ENCODE measurements around the gene INHA. TPM values are rescaled to one million over a fixed set of nuclear protein-coding genes. Genes with fewer than 3 reads are reported as not detected.

The INHA gene
- total RNA-seq, 1 donor from 2014 or later: 0.17 TPM

DNA sequence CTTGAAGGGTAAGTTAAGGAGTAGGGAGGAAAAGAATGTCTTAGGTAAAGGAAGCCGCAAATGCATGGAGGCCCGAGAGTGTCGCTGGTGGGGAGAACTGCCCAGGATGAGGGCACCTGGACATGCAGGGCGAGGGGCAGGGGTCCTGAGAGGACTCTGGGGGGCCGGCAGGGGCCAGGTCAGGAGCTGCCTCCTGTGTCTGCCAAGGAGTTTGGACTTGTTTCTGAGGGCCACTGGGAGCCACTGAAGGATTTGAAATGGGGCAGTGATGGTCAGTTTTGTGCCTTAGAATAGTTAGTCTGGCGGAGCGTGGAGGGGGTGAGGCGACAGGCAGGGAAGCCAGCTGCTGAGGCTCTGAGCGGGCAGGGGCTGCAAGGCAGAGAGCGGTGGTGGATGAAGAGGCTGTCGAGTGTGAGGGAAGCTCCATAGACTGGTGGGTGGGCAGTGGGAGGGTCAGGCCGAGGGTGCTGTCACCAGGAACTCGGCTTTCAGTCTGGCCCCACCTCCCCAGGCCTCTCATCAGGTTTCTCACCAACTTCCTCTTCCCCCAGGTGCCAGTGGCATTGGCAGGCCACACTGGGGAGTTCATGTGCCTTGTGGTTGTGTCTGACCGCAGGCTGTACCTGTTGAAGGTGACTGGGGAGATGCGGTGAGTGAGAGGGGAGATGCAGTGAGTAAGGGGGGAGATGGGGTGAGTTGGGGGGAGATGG, 40.6 kb downstream of the INHA start:
- no peak for DNase-seq (ENCODE audit: low read depth)
- TF ChIP-seq CTCF (conservative IDR thresholded peaks at IDR 0.05; ENCODE audit: low read depth, low read length): no peak
- no peak overlapping the region for H3K4me3 ChIP-seq (ENCODE audit: low read depth, low read length)

DNA sequence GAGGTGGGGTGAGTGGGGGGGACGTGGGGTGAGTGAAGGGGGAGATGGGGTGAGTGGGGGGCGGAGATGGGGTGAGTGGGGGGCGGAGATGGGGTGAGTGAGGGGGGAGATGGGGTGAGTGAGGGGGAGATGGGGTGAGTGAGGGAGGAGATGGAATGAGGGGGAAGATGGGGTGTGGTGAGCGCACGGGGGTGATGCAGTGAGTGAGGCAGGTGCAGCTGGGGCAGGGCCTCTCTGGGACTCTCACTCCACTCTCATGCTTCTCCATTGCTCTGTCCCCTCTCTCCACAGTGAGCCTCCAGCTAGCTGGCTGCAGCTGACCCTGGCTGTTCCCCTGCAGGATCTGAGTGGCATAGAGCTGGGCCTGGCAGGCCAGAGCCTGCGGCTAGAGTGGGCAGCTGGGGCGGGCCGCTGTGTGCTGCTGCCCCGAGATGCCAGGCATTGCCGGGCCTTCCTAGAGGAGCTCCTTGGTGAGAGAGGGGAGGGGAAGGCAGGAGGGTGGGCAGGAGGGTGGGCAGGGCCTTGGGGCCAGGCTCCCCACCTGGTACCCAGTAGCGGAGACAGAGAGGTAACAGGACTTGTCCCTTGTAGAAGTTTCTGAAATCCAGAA, 41.5 kb downstream of the INHA start:
- H3K4me3 ChIP-seq (ENCODE audit: low read depth, low read length): no peak overlapping the region
- no peak for DNase-seq (ENCODE audit: low read depth)
- TF ChIP-seq CTCF (conservative IDR thresholded peaks at IDR 0.05; ENCODE audit: low read depth, low read length): no peak

DNA sequence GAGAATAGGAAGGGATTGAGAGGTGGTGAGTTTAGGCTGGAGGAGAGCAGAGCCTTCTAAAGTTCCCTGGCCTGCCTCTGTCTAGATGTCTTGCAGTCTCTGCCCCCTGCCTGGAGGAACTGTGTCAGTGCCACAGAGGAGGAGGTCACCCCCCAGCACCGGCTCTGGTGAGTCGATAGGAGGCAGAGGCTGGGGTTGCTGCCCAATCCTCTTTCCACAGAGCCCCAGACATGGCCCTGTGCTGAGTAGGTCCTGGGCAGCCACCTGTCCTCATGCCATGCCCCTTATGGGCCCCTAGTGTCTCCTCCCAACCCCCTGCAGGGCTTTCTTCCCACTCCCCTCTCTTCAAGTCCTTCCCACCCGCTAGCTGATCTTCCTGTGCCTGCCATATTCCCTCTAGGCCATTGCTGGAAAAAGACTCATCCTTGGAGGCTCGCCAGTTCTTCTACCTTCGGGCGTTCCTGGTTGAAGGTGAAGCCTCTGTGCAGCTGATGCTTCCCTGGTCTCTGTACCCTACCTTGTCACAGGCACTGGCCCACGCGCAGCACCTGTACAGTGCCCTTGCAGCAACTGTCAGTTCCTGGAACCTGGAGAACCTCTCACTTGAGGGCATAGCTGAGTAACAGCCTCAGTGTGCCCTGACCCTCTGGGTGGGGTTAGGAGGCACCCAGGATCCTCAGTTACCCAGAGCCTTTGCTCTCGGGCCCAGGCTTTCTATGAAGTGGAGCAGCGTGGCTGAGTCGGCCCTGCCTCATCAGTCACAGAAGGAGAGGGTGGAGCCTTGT, 42.2 kb downstream of the INHA start:
- no peak for TF ChIP-seq CTCF (conservative IDR thresholded peaks at IDR 0.05; ENCODE audit: low read depth, low read length)
- no peak for DNase-seq (ENCODE audit: low read depth)
- no peak overlapping the region for H3K4me3 ChIP-seq (ENCODE audit: low read depth, low read length)

DNA sequence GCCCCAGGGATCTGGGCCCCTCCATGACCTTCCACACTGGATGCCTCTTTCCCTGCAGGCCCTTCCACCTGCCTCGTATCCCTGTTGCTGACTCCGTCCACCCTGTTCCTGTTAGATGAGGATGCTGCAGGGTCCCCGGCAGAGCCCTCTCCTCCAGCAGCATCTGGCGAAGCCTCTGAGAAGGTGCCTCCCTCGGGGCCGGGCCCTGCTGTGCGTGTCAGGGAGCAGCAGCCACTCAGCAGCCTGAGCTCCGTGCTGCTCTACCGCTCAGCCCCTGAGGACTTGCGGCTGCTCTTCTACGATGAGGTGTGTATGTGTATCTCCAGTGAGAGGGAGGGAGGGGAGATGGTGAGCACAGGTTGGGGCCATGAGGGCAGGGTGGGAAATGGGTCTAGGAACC, 42.9 kb downstream of the INHA start:
- H3K4me3 ChIP-seq (ENCODE audit: low read depth, low read length): no peak overlapping the region
- DNase-seq (ENCODE audit: low read depth): no peak
- TF ChIP-seq CTCF (conservative IDR thresholded peaks at IDR 0.05; ENCODE audit: low read depth, low read length): no peak

DNA sequence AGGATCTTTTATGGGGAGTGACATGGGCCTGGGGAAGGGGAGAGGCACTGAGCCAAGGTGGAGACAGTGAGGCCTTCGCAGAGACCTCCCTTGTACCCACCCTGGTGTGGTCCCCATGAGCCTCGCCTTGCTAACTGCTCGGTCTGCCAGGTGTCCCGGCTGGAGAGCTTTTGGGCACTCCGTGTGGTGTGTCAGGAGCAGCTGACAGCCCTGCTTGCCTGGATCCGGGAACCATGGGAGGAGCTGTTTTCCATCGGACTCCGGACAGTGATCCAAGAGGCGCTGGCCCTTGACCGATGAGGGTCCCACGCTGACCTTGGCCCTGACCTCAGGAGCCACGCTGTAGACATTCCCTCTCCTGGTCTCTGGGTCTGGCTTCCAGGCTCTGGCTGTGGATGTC, 43.8 kb downstream of the INHA start:
- no peak overlapping the region for H3K4me3 ChIP-seq (ENCODE audit: low read depth, low read length)
- no peak for DNase-seq (ENCODE audit: low read depth)
- no peak for TF ChIP-seq CTCF (conservative IDR thresholded peaks at IDR 0.05; ENCODE audit: low read depth, low read length)

GRCh38 chr2:219616550-219616949, 44.4 kb downstream of the INHA start:
- H3K4me3 ChIP-seq (ENCODE audit: low read depth, low read length): no peak overlapping the region
- no peak for DNase-seq (ENCODE audit: low read depth)
- TF ChIP-seq CTCF (conservative IDR thresholded peaks at IDR 0.05; ENCODE audit: low read depth, low read length): no peak

Measured in epithelial cell of proximal tubule (primary cell).